GM12891 (cell line): ENCODE data around the gene LCNL1.

ENCODE experiments used
- PAX5 ChIP-seq: IDR thresholded peaks from 2 replicates; pipeline ENCODE4 v1.6.1; 2011; ENCODE audit warnings: low read length, moderate library complexity, mild to moderate bottlenecking; ENCODE audit not compliant: insufficient read depth, severe bottlenecking
- POLR2A ChIP-seq: IDR thresholded peaks from 2 replicates; pipeline ENCODE4 v1.6.1; 2011; ENCODE audit warnings: low read depth, low read length, control low read depth
- POLR2AphosphoS5 ChIP-seq: IDR thresholded peaks from 2 replicates; pipeline ENCODE4 v1.6.1; 2011; ENCODE audit warnings: low read depth, low read length, control low read depth
- POU2F2 ChIP-seq: IDR thresholded peaks from 2 replicates; pipeline ENCODE4 v1.6.1; 2011; ENCODE audit warnings: low read depth, mild to moderate bottlenecking, control low read depth, low read length, moderate library complexity
- TAF1 ChIP-seq: IDR thresholded peaks from 2 replicates; pipeline ENCODE4 v1.6.1; 2011; ENCODE audit warnings: low read depth, low read length, control low read depth

DNA sequence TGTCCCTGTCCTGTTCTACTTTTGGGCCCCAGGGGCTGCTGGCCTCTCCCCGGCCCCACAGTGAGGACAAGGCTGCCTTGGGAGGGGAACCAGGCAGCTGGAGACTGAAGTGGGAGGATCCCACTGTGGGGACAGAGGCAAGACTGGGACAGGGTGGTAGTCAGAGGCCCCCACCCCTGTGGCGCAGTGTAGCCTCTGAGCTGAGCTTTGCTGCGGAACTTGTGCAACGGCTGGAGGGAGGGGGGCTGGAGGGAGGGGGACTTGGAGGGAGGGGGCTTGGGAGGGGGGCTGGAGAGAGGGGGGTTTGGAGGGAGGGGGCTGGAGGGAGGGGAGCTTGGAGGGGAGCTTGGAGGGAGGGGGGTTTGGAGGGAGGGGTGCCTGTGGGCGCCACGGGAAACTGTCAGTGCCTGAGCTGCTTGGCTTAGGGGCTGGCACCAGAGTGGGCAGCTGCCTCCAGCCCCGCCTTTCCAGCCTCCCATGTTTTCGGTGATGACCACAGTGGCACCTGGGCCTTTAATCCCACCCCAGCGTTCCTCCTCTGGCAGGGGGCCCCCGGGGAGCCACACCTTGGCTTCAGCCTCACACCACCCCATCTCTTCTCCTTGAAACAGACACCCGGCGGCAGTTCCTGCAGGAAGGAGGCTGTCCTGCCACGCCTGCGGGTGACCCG, 51.4 kb downstream of the LCNL1 start:
- no peak for TF ChIP-seq POLR2A
- TF ChIP-seq POLR2AphosphoS5 = no peak
- no peak for TF ChIP-seq TAF1
- TF ChIP-seq PAX5 = no peak
- no peak for TF ChIP-seq POU2F2
